Embryonic facial prominence (tissue), 1 donor: ENCODE results near the gene BAZ1A.
"Not testable (repeated sequence)": the region's sequence is repeated elsewhere in the genome, so short reads cannot be mapped to it uniquely, and the experiment has no call there.

Experiments used
- DNase-seq: peaks from one replicate; pipeline ENCODE4 v3.0.0-alpha.2; 2016; ENCODE audit errors: extremely low spot score

Gene BAZ1A

DNA sequence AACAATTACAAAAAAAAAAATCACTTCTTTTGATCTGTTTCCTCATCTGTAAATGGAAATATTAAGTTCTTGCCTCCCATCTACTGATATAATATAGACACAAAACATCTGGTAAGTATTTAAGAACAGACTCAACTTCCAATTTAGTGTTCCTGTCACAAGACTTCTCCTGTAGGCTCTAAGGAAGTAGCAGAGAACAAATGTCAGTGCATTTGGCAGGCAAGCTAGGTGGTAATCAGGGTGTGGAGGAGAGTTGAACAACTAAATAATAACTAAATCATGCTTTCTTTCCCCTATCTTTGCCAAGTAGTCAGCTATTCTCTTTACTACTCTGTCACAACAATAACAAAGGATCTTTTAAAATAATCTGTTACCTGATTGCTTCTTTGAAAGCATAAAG lies 22.1 kb downstream of the BAZ1A start:
- DNase-seq = no peak

GRCh38 chr14:34851395-34851794 lies 23.8 kb downstream of the BAZ1A start:
- no peak for DNase-seq

DNA sequence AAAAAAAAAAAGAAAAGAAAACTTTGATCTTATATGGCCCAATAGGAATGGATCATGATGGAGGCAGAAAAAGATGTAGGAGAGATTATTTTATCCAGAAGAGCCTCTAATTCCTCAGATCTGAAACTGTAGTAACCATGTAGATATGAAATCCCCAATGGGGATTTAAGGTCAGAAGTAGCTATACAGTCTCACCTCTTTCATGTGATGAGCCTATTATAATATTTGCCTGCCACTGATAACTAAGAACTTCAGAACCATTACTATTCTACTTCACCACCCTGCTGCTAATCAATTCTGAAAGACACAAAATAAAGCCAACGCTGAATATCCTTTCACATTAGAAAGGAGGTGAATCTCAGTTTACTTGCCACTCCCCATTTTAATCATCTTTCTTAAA lies 29.3 kb downstream of the BAZ1A start:
- DNase-seq = no peak

GRCh38 chr14:34843011-34843554 lies 32.1 kb downstream of the BAZ1A start:
- no peak for DNase-seq

DNA sequence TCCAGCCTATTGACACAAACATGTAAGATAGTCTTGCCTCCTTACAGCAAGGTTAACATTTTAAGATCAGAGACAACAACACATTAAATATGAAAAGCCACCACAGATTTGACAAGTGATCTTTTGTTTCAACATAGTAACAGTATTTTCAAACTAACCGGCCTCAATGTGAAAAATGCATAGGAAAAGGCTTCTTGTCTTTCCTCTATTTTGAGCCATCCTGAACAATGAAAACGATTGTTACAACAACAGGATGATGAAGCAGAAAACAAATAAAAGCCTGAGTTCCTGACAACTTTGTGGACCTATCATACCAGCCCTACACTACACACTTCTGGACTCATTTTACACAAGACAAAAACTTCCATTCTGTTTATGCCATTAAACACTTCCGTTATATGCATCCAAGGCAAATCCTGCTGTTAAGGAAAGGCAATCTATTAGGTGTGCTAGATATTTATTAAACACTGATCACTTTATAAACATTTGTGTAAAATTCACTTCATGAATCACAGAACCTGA lies 37.3 kb downstream of the BAZ1A start:
- DNase-seq = no peak

- no peak for DNase-seq
Measured at GRCh38 chr14:34835312-34835711, 39.8 kb downstream of the BAZ1A start.

DNA sequence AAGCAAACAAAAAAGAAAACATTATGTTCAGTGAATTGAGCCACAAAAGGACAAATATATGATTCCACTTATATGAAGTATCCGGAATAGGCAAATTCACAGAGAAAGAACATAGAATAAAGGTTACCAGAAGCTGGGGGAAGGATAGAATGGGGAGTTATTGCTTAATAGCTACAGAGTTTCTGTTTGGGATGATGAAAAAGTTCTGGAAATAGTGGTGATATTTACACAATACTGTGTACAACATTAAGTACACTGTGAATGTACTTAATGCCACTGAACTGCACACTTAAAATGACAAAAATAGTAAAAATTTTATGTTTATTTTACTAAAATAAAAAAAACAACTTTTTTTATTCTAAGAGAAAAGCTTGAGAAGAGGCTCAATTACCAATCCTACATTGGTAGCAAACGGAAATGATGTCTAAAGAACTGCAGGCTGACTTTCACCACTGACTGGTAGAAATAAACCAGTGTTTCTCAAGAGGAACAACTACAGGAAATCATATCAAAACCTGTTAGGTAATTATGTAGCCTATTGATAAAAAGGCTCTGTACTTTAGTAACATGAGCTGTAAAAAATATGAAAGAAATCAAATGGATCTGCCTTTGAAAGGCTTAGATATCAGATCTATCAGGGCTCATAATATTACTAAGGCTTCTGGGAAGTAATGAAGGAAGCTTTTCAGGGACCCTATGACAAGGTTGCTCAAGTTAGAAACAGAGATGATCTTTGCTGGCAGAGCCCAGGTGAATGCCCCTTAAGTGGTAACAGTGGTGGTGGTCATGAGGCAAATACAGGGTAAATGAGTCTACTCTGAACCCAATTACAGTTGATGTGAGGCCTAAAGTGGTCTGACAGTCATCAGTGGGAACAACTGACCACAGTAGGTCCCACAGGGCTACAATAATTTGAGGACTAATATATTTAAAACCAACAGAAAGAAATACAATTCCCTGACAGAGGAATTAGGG lies 41.3 kb downstream of the BAZ1A start:
- no peak for DNase-seq

DNA sequence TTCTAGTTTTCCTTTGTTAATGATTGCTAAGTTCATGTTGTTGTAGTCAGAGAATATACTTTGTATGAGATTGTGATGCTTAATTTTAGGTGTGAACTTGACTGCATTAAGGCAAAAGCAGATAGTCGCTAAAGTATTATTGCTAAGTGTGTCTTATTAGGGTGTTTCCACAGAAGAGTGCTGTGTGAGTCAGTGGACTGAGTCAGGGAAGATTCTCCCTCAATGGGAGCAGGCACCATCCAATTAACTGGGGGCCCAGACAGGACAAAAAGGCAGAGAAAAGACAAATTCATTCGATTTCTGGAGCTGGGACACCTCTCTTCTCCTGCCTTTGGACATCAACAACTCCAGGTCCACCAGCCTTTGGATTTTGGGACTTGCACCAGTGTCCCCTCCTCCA lies 48.5 kb downstream of the BAZ1A start:
- DNase-seq = no peak

DNA sequence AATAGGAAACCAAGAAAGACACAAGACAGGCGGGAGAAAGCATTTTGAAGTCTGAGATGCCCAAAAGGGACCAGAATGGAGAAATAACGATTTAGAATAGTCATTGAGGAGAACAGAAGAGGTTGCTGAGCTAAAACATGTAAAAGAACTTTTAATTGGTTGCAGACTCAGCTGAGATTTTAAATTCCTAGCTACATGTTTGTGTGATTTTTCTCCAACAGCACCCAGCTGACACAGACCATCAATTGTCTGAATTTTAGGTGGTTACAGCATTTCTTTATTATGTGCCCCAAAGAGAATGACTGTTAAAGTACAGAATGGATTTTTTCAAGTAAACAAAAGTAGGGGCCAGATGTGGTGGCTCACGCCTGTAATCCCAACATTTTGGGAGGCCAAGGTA lies 50.3 kb downstream of the BAZ1A start:
- no peak for DNase-seq

GRCh38 chr14:34824256-34824655 lies 50.9 kb downstream of the BAZ1A start:
- DNase-seq = no peak

DNA sequence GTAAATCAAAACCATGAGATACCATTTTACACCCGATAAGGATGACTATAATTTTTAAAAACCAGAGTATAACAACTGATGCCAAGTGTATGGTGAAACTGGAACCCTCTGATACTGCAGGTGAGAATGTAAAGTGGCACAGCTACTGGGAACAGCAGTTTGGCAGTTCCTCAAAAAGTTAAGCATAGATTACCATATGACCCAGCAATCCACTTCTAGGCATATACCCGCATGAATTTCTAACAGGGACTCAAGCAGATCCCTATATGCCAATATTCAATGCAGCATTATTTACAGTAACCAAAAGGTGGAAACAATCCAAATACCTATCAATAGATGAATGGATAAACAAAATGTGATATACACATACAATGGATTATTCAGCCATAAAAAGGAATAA lies 57.4 kb downstream of the BAZ1A start:
- no peak for DNase-seq

GRCh38 chr14:34810028-34810427 lies 65.1 kb downstream of the BAZ1A start:
- DNase-seq = no peak

DNA sequence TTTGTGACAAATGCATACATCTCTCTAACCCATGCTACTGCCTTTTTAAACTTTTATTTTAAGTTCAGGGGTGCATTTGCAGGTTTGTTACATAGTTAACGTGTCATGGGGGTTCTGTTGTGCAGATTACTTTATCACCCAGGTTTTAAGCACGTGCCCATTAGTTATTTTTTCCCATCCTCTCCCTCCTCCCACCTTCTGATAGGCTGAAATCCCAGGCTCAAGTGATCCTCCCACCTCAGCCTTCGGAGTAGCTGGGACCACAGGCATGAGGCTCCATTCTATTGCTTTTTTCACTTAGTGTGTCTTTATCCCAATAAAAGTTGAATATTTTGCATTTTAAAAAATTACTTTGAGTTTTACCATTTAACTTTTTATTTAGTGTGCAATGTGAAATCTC lies 68.9 kb downstream of the BAZ1A start:
- DNase-seq = no peak

- DNase-seq = no peak
Measured at GRCh38 chr14:34804933-34805332, 70.2 kb downstream of the BAZ1A start.

DNA sequence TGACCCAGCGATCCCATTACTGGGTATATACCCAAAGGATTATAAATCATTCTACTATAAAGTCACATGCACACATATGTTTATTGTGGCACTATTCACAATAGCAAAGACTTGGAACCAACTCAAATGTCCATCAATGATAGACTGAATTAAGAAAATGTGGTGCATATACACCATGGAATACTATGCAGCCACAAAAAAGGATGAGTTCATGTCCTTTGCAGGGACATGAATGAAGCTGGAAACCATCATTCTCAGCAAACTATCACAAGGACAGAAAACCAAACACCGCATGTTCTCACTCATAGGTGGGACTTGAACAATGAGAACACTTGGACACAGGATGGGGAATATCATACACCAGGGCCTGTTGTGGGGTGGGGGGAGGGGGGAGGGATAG lies 76.3 kb downstream of the BAZ1A start:
- DNase-seq = not testable (repeated sequence)

DNA sequence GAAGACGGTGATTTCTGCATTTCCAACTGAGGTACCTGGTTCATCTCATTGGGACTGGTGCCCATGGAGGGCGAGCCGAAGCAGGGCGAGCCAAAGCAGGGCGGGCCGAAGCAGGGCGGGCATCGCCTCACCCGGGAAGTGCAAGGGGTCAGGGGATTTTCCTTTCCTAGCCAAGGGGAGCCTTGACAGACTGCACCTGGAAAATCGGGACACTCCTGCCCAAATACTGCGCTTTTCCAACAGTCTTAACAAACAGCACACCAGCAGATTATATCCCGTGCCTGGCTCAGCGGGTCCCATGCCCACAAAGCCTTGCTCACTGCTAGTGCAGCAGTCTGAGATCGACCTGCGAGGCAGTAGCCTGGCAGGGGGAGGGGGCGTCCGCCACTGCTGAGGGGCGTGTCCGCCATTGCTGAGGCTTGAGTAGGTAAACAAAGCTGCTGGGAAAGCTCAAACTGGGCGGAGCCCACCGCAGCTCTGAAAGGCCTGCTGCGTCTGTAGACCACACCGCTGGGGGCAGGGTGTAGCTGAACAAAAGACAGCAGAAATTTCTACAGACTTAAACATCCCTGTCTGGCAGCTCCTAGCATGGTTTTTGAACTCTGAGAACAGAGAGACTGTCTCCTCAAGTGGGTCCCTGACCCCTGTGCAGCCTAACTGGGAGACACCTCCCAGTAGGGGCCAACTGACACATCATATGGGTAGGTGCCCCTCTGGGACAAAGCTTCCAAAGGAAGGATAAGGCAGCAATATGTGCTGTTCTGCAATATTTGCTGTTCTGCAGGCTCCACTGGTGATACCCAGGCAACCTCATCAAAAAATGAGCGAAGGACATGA lies 77.2 kb downstream of the BAZ1A start:
- no peak for DNase-seq

- DNase-seq = no peak
Measured at GRCh38 chr14:34796902-34797301, 78.3 kb downstream of the BAZ1A start.

DNA sequence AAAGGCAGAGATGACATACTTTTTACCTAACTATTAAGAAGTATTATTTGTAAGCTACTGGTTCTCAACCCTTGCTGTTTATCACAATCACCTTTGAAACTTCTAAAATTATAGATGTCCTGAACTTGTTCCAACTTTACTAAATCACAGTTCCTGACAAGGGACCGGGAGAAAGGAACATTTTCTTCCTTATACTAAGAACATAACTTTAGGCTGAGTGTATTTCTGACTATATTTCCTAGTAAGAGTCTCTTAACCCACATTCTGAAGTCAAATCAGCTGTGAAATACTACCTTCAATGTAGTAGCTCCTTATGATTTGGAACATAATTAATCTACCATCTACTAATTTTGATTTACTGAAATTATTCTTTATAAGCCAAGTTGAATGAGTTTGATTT lies 80.2 kb downstream of the BAZ1A start:
- DNase-seq = no peak

DNA sequence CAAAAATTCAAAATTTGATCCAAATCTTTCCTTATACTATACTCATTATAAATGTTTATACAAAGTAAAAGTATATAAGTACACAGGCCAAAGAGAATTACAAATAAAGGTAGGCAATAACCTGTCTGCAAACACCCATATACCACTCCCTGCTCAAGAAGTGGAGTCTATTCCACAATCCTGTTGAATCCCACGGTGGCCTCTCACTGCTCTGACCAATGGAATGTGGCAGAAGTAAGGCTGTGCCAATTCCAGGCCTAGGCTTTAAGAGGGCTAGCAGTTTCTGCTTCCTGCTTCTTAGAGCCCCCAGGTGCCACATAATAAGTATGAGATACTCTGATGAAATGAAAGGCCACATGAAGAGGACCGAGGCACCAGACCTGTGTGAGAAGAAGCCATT lies 80.9 kb downstream of the BAZ1A start:
- DNase-seq = no peak

GRCh38 chr14:34792598-34792997 lies 82.6 kb downstream of the BAZ1A start:
- no peak for DNase-seq

DNA sequence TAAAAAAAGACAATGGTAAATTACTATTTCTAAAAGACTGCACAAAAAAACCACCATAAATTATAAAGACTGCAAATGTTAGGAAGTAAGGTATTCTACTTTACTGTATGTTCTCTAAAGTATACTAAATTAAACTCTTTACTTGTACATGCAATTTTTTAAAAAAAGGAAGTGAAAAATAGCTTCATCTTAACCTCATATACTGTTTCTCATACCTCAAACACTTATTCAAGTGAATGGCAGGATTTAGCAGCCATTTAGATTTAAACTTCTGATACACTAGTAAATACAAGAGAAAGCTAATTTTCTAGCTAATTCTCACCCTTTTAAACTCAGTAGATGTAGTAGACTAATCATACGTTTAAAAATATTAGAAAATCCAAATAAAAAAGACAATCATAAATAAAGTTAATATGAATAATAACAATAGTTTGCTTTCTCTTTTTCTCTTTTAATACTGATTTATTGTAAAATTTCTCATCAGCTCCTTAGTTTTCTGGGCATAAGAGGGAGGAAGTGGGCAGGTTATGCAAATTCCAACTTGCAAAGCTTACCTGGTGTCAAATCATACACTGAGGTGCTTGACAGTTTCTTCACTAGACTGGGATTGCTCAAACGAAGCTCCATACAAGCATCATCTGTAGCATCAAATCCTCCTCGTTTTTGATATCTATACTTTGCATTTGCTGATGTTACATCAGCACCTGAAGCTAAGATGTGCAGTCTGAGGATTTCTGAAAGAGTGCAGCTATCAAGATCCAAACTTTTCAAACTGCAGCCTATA lies 89.7 kb downstream of the BAZ1A start:
- DNase-seq = no peak
